Measurements from ENCODE around the gene FILIP1L.
A peak's percentile ranks its signal among the peaks of the same experiment; 100 is the strongest.

GRCh38 chr3:100041328-100041749 lies 73.0 kb downstream of the FILIP1L start:
- no peak for TF ChIP-seq POU6F1 (CRISPR knock-in tag; IDR thresholded peaks at IDR 0.05; ENCODE audit: borderline replicate concordance, low read depth)
- 0 out of 2 replicates have a peak, but pooled peaks have one; percentile 43 for TF ChIP-seq PATZ1 (CRISPR knock-in tag; IDR thresholded peaks at IDR 0.05; ENCODE audit: borderline replicate concordance)
- no peak for TF ChIP-seq ARNTL (CRISPR knock-in tag; IDR thresholded peaks at IDR 0.05; ENCODE audit: borderline replicate concordance, low read depth)
- TF ChIP-seq TCF4 (CRISPR knock-in tag; IDR thresholded peaks at IDR 0.05; ENCODE audit: borderline replicate concordance): no peak
- no peak for TF ChIP-seq ZFP30 (CRISPR knock-in tag; IDR thresholded peaks at IDR 0.05)
- TF ChIP-seq ZFP3 (CRISPR knock-in tag; IDR thresholded peaks at IDR 0.05): no peak
- TF ChIP-seq OSR1 (CRISPR knock-in tag; IDR thresholded peaks at IDR 0.05): no peak
- no peak for TF ChIP-seq ZNF8 (CRISPR knock-in tag; IDR thresholded peaks at IDR 0.05)
- no peak for TF ChIP-seq BACH2 (CRISPR knock-in tag; IDR thresholded peaks at IDR 0.05; ENCODE audit: borderline replicate concordance)
- peak; percentile 87 for TF ChIP-seq ISL1 (CRISPR knock-in tag; IDR thresholded peaks at IDR 0.05)
- no peak for TF ChIP-seq ESRRG (CRISPR knock-in tag; IDR thresholded peaks at IDR 0.05)
- TF ChIP-seq PPARA (CRISPR knock-in tag; IDR thresholded peaks at IDR 0.05; ENCODE audit: borderline replicate concordance): no peak
- no peak for TF ChIP-seq CSRNP3 (CRISPR knock-in tag; IDR thresholded peaks at IDR 0.05)
- TF ChIP-seq GLIS3 (CRISPR knock-in tag; IDR thresholded peaks at IDR 0.05): no peak
